ENCODE data around the gene PLA2G12B. TPM values are rescaled to one million over a fixed set of nuclear protein-coding genes. Genes with fewer than 3 reads are reported as not detected.
A peak's percentile ranks its signal among the peaks of the same experiment; 100 is the strongest.

Gene PLA2G12B
- total RNA-seq, 2 donors from 2014 or later: not detected

DNA sequence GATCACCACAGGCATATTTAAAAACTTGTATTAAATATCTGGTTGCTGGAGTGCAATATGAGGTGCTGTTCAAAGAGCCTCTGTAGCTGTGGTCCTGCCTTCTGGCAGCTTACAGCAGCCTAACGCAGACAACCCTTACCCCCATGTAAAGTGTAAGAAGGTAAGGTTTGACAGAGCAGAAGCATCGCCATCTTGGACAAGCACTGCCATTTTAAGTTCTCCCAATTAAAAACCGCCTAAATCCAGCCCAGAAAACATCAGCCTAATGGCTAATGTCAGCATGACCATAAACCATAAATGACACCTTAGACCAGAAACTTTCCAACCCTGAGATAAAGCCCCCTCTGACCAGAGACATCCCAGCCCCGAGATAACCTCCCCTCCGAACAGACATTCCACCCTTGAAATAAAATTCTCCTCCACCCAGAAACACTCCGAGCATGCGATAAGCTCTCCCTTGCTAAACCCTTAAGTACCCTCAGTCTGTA lies 66.4 kb downstream of the PLA2G12B start:
- TF ChIP-seq, protein P1, sequence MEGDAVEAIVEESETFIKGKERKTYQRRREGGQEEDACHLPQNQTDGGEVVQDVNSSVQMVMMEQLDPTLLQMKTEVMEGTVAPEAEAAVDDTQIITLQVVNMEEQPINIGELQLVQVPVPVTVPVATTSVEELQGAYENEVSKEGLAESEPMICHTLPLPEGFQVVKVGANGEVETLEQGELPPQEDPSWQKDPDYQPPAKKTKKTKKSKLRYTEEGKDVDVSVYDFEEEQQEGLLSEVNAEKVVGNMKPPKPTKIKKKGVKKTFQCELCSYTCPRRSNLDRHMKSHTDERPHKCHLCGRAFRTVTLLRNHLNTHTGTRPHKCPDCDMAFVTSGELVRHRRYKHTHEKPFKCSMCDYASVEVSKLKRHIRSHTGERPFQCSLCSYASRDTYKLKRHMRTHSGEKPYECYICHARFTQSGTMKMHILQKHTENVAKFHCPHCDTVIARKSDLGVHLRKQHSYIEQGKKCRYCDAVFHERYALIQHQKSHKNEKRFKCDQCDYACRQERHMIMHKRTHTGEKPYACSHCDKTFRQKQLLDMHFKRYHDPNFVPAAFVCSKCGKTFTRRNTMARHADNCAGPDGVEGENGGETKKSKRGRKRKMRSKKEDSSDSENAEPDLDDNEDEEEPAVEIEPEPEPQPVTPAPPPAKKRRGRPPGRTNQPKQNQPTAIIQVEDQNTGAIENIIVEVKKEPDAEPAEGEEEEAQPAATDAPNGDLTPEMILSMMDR (IDR thresholded peaks at IDR 0.05): no peak
- Histone ChIP-seq H3K27ac (no peak overlapping the region), H3K36me3 (peaks cover 18% of the 10 kb centered on the region), H3K27me3 (replicated peaks; ENCODE audit: insufficient read depth) (no peaks in the 10 kb centered on the region), H3K9me3 (no peaks in the 10 kb centered on the region), H3K4me1 (ENCODE audit: control insufficient read depth in 1 of 2, low read depth in 2 of 2) (no peaks in the 10 kb centered on the region), H3K4me3 (no peak overlapping the region)
- no peak for ATAC-seq (ENCODE audit: insufficient number of reproducible peaks, low FRiP score, low read depth)
- no peak for DNase-seq (ENCODE audit: low spot score)

DNA sequence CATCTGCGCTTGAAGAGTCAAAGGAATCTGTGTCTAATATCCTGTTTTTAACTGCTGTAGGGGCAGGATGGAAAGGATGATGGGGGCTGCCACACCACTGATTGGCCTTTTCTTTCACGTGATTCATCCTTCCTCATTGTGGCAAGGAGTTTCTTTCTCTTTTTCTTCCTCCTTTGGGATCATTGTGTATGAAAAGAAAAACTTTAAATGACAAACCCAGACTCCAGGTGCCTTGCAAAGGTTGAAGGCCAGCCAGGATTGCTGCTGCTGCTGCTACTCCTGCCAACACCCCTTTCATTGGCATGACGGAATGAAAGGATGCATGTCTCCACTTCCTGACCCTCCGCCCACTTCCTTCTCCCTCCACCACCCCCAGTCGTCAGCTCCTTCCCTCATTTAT lies 67.6 kb downstream of the PLA2G12B start:
- Histone ChIP-seq H3K4me1 (ENCODE audit: control insufficient read depth in 1 of 2, low read depth in 2 of 2) (no peaks in the 10 kb centered on the region), H3K36me3 (peaks cover 18% of the 10 kb centered on the region), H3K27me3 (replicated peaks; ENCODE audit: insufficient read depth) (no peaks in the 10 kb centered on the region), H3K9me3 (no peaks in the 10 kb centered on the region), H3K4me3 (peak overlapping the region; percentile 13), H3K27ac (no peak overlapping the region)
- DNase-seq (ENCODE audit: low spot score) (no peak), ATAC-seq (ENCODE audit: insufficient number of reproducible peaks, low FRiP score, low read depth) (no peak)
- TF ChIP-seq, protein P1 (IDR thresholded peaks at IDR 0.05): no peak

DNA sequence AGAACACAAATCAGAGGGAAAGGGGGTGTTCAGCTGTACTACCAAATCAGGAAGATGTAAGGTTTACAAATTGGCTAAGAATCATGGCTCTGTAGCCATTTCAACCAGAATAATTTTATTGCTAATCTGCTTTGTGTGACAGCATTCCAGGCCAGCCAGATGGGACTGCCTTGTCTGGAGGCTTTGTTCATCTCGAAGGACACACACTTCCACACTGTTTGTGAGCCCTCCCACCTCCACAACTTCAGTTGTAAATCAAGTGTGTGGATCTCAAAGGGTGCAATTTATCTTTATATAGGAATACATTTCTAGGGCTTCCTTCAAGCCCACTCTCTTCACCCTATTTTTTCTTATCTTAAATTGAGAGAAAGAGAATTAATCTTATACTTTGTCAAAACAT lies 68.0 kb downstream of the PLA2G12B start:
- Histone ChIP-seq H3K27ac (no peak overlapping the region), H3K27me3 (replicated peaks; ENCODE audit: insufficient read depth) (no peaks in the 10 kb centered on the region), H3K36me3 (peaks cover 18% of the 10 kb centered on the region), H3K9me3 (no peaks in the 10 kb centered on the region), H3K4me3 (no peak overlapping the region), H3K4me1 (ENCODE audit: control insufficient read depth in 1 of 2, low read depth in 2 of 2) (no peaks in the 10 kb centered on the region)
- ATAC-seq (ENCODE audit: insufficient number of reproducible peaks, low FRiP score, low read depth) (no peak), DNase-seq (ENCODE audit: low spot score) (no peak)
- TF ChIP-seq, protein P1 (IDR thresholded peaks at IDR 0.05): no peak

DNA sequence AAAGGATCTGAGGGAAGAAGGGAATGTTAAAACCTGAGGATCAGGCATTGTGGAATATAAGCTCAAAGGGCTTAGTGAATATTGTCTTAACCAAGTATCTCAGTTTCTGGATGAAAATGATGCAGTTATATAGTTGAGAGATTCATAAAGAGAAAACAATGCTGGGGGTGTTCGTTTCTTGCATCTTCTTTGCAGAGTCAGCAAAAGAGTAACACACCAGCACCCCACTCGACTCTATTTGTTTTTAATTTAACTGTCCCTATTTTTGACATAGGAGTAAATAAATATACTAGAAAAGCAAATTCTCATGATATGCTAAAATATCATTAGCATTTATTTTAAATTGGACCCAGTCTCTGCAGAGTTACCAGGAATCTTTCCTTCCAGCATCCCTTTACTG lies 68.7 kb downstream of the PLA2G12B start:
- H3K4me3 ChIP-seq: no peak overlapping the region
- H3K9me3 ChIP-seq: no peaks in the 10 kb centered on the region
- DNase-seq (ENCODE audit: low spot score) (no peak), ATAC-seq (ENCODE audit: insufficient number of reproducible peaks, low FRiP score, low read depth) (no peak)
- H3K27ac ChIP-seq: no peak overlapping the region
- no peaks in the 10 kb centered on the region for H3K27me3 ChIP-seq (replicated peaks; ENCODE audit: insufficient read depth)
- no peaks in the 10 kb centered on the region for H3K4me1 ChIP-seq (ENCODE audit: control insufficient read depth in 1 of 2, low read depth in 2 of 2)
- peaks cover 18% of the 10 kb centered on the region for H3K36me3 ChIP-seq
- TF ChIP-seq, protein P1 (IDR thresholded peaks at IDR 0.05): no peak

Other genes starting within 250 kb of the PLA2G12B start
- not detected for gene OIT3, start 61.1 kb downstream of the PLA2G12B start, total RNA-seq
- 10 to 100 TPM; 24.4 to 37.0 TPM for gene P4HA1, start 142.1 kb upstream of the PLA2G12B start, total RNA-seq
- gene NUDT13, start 155.6 kb upstream of the PLA2G12B start, total RNA-seq: under 1 TPM; 0.56 to 0.68 TPM
- 10 to 100 TPM; 34.8 to 39.2 TPM for gene ECD, start 213.2 kb upstream of the PLA2G12B start, total RNA-seq
- gene FAM149B1, start 213.3 kb upstream of the PLA2G12B start, total RNA-seq: 10 to 100 TPM in 1 of 2 donors, 1 to 10 TPM in 1; 9.0 to 13.1 TPM

Measured in thoracic aorta (tissue), 2 donors.